Measurements from ENCODE around the gene AMER3.

DNA sequence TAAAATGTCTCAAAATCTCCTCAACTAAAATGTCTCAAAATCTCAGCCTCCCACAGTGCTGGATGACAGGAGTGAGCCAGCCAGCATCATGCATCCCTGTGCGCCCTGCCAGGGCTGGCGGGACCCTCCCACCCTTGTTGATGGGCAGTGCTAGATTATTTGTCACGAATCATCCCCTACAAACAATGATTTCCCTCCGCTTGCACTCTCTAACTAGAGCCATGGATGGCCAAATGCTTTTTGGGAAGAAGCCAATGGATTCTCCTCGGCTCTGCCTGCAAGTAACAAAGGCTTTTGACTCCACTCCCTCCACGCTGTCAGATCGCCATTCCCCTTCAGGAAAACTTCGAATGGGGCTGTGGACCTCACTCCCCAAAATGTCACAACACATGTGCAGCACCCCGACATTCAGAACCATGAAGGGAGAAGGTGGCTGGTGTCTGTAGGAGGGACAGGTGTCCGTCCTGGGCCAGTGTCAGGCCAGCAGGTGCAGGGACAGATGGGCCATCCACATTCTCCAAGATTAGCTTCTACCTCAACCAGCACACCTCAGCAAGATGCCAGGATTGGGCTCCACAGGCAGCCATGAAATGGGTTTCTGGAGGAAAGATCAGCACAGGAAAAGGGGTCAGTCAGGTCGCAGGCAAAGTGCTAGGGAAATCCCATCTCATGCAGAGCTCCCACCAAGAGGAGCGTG, 11.5 kb downstream of the AMER3 start:
- TF ChIP-seq, protein P1, sequence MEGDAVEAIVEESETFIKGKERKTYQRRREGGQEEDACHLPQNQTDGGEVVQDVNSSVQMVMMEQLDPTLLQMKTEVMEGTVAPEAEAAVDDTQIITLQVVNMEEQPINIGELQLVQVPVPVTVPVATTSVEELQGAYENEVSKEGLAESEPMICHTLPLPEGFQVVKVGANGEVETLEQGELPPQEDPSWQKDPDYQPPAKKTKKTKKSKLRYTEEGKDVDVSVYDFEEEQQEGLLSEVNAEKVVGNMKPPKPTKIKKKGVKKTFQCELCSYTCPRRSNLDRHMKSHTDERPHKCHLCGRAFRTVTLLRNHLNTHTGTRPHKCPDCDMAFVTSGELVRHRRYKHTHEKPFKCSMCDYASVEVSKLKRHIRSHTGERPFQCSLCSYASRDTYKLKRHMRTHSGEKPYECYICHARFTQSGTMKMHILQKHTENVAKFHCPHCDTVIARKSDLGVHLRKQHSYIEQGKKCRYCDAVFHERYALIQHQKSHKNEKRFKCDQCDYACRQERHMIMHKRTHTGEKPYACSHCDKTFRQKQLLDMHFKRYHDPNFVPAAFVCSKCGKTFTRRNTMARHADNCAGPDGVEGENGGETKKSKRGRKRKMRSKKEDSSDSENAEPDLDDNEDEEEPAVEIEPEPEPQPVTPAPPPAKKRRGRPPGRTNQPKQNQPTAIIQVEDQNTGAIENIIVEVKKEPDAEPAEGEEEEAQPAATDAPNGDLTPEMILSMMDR (IDR thresholded peaks at IDR 0.05): no peak
- TF ChIP-seq TCF7L2 (IDR thresholded peaks at IDR 0.05; ENCODE audit: low read depth, low read length) (no peak), POLR2AphosphoS5 (IDR thresholded peaks at IDR 0.05; ENCODE audit: low read depth, low read length) (no peak), SIN3A (IDR thresholded peaks at IDR 0.05; ENCODE audit: borderline replicate concordance, insufficient read depth, low read depth, low read length) (no peak)
- TF ChIP-seq, protein P2, sequence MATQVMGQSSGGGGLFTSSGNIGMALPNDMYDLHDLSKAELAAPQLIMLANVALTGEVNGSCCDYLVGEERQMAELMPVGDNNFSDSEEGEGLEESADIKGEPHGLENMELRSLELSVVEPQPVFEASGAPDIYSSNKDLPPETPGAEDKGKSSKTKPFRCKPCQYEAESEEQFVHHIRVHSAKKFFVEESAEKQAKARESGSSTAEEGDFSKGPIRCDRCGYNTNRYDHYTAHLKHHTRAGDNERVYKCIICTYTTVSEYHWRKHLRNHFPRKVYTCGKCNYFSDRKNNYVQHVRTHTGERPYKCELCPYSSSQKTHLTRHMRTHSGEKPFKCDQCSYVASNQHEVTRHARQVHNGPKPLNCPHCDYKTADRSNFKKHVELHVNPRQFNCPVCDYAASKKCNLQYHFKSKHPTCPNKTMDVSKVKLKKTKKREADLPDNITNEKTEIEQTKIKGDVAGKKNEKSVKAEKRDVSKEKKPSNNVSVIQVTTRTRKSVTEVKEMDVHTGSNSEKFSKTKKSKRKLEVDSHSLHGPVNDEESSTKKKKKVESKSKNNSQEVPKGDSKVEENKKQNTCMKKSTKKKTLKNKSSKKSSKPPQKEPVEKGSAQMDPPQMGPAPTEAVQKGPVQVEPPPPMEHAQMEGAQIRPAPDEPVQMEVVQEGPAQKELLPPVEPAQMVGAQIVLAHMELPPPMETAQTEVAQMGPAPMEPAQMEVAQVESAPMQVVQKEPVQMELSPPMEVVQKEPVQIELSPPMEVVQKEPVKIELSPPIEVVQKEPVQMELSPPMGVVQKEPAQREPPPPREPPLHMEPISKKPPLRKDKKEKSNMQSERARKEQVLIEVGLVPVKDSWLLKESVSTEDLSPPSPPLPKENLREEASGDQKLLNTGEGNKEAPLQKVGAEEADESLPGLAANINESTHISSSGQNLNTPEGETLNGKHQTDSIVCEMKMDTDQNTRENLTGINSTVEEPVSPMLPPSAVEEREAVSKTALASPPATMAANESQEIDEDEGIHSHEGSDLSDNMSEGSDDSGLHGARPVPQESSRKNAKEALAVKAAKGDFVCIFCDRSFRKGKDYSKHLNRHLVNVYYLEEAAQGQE (IDR thresholded peaks at IDR 0.05; ENCODE audit: insufficient read depth in 1 of 2, low read depth in 2 of 2, low read length in 1 of 2): no peak

Measured in Panc1 (cell line).